GM19372 (cell line): ENCODE measurements around the gene FYCO1.

Source experiments
- ATAC-seq: cut with Tn5 transposase; IDR thresholded peaks from one replicate; pipeline ENCODE4 v1.9.1; 2021; ENCODE audit warnings: mild to moderate bottlenecking, low read depth, moderate library complexity; ENCODE audit not compliant: unreplicated experiment

FYCO1 gene

DNA sequence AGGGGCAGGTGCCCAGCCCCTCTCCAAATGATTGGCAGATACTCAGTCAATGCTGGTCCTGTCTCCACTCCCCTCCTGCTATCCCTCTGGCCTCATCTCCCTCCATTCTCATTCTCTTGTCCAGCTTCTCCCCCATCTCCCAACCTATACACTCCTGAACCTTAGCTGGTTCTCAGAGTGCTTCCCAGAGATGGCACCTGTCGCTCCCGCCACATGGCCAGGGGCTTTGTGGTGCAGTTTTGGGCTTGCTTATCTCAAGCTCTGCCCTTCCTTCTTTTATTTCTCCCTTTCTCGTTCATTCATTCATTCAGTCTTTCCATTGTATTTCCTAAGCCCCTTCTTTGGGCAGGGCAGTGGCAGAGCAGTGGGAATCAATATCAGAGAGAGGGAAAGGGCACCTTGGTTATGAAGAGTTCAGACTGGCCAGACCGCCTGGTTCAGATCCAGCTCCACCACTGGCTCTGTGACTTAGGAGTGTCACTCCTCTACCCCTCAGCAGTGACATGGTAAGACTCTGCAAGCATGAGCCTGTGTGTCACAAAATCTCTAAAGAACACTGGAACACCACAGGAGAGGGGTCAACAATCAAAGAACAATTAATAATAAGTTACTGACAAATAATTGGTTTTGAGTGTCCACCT lies 72.6 kb downstream of the FYCO1 start:
- no peak for ATAC-seq

DNA sequence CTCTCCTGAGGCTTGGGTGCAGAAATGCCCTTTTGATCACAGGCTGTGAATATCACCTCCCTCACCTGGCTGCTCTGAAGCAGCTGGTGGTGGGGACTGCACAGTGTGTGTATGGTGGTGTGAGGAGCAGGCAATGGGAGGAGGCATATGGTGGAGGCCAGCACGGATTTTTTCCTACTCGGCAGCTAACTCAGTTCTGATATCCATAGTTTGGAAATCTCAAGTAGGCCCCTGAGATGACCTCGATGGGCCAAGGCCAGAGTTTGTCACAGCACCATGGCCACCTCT lies 73.6 kb downstream of the FYCO1 start:
- no peak for ATAC-seq

DNA sequence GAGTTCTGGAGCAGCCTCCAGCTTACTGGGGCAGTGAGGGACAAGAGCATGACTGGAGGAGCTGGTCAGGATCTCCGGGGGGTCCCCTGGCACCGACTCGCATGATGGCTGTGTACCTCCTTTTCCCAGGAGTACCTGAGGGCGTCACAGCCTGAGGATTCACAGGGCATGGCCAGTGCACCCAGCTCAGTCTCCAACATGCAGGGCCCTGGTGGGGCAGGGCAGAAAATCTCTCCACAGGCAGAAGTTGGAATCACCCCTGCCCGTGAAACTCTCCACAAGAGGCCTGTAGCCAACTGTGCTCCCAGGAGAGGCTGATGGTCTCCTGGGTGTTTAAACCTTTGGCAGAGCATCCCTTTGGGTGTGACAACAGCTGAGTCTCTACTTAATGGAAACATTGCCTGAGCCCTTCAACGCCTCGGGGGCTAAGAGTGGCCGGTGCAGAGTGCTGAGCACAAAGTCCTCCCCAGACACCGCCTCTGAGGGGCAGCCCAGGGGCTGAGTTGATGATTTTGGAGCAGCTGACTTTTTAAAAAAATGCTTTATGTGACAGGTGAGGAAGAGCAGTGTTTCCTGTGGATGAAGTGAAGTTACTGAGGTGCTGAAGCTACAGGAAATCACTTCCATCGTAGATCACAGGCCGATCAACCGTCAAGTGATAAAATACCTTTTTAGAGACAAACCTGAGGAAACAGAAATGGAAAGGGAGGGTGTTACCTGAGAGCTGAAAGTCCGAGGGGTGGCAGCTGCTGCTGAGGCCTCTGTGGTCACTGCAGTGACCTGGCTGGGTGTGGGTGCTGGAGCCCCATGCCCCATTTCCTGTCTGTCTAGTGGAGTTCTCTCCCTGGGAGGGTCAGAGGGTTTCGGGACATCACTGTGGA lies 74.2 kb downstream of the FYCO1 start:
- ATAC-seq = no peak

DNA sequence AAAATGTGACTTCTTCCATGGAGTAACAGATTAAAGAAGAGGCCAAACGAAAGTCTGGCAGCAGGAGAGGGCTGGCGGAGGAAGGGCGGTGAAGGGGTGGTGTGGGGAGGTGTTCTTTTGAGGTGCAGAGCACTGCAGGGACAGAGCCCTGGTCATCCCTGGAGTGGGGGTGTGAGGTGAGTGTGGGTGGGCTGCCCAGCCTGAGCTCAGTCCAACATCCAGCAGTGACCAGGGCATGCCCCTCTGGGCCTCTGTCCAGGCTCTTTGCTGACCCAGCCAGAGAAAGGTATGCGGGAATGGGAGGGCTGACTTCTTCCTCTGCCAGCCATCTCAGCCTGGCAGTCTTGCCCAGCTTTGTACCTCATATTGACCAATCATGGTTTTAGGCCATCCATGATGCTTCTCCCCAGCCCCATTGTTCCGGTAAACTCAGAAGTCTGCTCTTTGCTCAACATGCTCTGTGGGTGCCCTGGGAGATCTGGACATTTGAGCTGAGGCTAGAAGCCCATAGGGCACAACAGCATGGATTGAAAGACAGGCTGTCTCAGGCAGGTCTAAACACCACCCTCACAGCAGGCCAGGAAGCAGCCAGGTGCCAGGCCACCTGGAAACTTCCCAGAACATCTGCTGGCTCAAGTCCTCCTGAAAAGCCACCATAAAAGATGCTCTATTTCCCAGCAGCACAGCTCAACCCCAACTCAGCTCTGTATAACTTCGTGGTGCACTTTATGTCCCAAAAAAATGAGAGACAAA lies 78.3 kb downstream of the FYCO1 start:
- ATAC-seq = no peak

DNA sequence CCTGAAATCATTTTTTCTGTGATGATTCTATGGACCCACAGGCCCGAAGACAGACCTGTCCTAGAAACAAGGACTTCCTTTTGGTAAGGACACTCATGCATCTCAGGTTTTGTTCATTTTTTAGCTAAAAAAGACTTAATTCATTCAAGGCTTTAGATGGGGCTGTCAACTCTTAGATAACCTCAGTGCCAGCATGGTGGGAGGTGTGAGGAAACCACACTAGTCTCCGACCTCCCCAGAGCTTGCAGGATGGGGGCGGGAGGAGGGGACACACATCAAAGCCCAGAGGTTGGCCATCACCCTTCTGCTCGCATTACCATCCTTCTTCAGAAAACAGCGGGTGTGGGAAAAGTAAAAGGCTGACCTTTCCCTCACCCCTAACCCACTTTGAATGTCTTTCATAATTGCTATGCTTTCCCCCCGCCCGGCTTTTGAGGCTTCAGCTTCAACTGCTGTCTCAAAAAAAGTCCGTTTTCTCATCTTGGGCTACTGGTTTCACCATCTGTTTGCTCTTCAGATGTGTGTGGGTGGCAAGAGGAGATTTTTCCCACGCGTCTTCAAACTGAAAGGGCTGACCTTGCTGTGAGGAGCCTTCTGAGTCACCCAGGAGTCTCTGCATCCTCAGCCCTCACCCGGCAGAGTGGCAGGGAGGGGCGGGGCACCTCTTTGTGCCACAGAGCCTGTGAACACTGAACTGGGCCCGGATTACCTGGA lies 79.9 kb downstream of the FYCO1 start:
- ATAC-seq = peak; percentile 90

DNA sequence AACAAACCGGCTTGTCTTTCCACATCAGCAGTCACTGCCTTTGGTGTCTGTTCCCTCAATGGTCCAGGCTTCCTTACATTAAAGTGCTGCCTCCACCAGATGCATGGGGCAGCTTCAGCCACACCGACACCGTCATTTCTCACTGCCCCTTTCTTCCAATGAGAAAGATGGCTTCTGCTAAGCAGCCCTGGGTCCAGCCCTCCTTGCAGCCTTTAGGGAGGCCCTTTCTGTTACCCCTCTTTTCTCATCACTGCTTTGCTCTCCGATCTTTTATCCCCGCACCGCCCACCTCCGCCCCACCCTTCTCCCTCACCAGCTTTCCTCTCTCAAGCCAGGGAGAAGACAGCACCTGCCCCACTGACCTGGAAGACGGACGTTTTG lies 80.6 kb downstream of the FYCO1 start:
- ATAC-seq = no peak

DNA sequence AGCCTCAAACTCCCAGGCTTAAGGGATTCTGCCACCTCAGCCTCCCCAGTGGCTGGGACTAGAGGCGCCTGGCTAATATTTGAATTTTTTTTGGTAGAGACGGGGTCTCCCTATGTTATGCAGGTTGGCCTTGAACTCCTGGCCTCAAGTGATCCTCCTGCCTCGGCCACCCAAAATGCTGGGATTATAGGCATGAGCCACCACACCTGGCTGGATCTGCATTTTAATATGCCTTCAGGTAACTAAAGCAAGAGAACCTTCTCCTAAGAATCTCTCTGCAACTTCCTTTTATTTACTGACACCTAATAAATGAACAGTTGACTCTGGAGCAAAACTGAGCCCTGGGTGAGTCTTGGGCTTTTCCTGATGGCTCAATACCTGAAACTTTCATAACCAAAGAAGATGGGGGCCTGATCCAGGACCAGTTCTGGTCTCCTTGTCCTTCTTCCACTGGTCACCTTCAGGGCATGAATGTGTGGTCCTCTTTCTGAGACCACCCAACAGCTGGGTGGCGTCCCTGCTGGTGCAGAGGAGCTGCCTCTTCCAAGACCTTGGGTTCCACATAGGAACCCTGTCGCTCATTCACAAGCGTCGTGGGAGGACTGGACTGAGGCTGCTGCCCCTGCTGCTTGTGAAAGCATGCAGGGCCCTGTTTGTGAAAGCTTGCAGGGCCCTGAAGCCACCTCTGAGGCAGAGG lies 81.1 kb downstream of the FYCO1 start:
- no peak for ATAC-seq

DNA sequence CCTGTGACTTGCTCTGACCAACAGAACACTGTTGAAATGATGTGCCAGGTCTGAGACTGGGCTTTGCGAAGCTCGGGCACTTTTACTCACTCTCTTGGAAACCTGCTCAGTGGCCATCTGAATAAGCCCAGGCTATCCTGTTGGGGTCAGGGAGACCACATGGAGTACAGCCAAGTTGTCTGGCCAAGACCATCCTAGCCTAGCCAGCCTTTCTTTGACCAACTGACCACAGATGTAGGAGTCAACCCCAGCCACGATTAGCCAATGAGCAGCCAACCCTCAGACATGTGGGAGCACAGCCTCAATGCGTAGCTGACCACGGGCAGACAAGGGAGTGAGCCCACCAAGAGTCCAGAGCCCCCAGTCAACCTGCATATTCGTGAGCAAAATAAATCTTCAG lies 83.2 kb downstream of the FYCO1 start:
- no peak for ATAC-seq

DNA sequence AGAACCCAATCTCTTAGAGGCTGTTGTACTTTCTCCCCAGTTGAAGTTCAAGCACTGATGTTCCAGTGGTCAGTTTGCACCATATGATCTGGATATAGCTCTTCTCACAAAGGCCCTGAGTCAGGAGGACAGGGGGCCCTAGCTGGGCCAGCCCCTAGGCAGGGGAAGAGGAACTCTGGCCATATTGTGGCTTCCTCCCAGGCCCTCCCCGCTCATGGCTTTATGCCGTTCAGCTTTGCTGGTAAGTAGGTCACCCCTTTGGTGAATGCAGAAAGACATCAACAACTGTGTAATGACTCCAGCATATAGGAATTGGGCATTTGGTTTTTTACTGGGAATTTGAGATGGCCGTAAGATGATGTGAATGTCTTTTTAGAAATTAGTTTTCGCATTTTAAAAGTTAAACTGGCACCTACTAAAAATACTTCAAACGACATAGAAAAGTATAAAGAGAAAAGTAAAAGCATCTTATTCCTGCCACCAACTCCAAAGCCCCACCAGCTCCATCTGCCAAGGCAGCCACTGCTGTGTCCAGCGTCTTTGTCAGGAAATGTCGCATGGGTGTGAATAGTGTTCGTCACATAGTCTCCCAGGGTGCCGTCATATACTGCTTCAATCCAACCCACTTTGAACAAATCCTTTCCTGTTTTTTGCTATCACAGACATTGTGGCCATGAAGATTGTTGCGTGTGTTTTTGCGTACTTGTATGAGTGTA lies 84.0 kb downstream of the FYCO1 start:
- ATAC-seq = no peak

DNA sequence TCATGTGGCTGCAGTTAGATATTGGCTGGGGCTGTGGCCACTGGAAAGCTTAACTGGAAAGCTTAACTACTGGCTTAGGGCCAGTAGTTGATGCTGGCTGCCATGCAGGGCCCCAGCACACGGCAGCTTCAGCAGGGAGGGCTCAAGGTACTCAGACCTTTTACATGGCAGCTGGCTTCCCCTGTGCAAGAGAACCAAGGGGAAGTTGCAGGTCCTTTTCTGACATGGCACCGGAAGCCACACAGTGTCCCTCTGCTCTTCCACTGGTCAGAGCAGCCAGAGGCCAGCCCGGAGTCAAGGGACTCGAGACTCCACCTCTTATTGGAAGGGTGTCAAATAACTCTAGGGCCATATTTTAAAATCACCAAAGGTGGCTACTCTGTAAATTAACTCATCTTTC lies 84.7 kb downstream of the FYCO1 start:
- no peak for ATAC-seq

DNA sequence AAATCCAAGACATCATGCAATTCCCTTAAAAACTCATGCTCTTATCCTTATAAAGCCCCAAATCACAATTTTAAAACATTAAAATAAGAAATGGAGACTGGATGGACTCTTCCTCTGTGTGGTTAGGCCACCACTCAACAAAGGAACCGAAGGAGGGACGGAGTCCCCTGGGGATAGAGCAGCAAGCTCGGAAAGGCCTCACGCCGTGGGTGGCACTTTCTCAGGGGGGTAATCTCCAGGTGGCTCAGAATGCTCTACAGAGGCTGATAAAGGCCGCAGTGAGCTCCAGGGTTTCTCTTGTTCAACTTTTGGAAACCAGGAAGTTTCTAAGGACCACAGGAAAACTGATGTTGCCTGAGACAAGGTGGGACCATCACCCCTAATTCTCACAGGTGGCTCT lies 86.1 kb downstream of the FYCO1 start:
- ATAC-seq = no peak

DNA sequence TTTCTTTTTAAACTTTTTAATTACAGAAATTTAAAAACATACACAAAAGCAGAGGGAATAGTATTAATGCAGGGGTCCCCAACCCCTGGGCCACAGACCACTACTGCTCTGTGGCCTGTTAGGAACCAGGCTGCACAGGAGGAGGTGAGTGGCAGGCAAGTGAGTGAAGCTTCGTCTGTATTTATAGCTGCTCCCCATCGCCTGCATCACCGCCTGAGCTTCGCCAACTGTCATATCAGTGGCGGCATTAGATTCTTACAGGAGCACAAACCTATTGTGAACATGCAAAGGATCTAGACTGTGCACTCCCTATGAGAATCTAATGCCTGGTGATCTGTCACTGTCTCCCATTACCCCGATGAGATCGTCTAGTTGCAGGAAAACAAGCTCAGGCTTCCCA lies 86.9 kb downstream of the FYCO1 start:
- no peak for ATAC-seq

DNA sequence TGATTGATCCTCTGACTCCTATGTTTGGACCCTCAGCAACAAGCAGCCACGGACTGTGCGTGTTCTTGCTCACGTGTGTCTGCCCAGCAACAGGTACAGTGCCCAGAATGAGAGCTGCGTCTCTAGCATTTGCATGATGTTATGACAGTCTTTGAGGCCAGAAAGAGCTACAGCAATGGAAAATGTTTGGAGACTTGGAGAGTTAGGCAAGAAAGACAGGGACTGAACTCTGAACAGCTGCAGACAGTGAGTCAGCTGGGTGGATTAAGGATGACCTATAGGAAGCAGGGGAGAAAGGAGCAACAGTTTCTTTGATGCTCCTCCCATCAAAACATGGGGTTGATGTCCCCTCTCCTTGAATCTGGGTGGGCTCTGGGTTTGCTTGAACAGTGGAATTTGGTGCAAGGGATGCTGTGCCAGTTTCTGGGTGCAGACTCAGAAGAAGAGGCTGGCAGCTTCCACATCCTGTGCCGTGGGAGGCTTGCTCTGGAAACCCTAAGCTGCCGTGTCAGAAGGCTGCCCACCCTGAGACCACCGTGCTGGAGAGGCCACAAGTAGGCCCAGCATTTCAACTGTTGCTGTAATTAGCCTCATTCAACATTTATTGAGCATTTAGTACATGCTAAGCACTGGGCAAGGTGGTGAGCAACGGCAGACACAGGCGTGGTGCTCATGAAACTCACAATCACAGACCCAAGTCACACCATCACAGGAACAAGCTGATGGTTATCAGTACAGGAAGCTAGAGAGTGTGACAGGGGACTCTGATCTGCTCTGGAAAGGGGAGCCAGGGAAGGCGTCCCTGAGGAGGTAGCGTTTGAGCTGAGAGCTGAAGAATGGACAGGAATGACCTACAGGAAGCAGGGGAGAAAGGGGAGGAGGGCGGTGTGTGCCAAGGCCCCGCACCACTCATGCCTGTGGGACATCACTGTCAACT lies 87.6 kb downstream of the FYCO1 start:
- no peak for ATAC-seq

DNA sequence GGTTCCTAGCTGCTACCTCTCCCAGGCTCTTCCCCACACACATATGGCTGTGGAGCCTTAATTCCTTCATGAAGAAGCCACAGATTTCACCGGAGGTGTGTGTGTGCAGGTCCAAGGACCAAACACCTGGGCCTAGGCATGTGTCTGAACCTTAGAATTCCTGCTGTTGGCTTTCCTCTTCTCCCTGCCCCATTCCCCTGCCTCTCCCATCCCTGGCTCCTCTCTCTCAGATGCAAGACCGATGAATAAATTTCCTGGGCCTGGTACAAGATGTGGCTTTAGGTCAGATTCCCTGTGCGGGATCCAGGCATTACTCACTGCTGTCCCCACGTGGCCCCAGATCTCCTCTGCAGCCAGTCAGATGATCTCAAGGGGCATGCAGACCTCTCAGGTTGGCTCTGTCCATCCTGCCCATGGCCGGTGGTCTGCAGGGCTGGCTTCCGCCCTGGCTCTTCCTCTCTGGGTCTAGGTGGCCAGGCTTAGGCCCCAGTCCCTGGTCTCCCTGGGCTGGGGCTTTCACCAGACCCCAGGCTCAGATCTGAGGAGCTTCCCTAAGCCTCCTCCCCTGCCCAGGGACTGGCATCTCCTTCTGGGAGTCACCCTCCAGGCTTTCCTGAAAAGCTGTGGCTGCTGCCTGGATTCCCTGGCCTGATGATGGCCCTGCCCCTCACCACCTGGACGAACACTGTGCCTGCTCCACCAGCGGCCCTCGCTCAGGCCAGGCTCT lies 88.8 kb downstream of the FYCO1 start:
- no peak for ATAC-seq

DNA sequence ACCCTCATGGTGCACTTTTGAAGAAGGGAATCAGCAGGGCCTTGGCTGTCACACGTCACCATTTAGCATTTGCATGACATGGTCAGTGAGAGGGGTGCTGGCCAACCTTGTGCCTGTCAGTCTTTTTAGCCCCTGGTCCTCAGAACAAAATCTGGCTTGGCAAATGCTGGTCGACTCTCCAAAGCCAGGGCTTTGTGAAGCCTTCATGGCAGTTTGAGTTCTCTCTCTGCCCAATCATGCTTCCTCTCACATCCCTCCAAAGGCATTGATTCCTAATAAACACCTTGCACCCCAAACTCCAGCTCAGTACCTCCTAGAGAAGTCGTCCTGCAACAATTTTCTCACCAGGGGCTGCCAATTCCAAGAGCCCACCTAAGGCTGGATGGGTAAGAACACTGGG lies 89.9 kb downstream of the FYCO1 start:
- no peak for ATAC-seq

DNA sequence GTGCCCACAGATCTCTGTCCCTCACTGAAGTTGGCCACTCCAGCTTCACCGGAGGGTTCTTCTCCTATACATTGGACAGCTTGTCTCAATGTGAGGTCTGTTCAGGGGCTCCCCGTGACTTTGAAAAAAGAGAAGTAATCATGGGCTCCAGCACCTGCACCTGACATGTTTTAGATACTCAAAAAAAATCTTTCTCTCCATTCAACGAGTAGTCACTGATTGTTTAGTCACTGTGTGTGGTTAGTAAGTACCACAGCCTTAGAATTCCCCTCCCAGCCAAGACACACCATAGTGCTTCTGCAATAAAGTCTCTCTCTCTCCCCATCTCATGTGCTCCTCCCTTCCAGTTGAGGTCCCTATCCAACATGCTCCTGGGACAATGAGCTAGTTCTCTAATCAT lies 90.7 kb downstream of the FYCO1 start:
- no peak for ATAC-seq

DNA sequence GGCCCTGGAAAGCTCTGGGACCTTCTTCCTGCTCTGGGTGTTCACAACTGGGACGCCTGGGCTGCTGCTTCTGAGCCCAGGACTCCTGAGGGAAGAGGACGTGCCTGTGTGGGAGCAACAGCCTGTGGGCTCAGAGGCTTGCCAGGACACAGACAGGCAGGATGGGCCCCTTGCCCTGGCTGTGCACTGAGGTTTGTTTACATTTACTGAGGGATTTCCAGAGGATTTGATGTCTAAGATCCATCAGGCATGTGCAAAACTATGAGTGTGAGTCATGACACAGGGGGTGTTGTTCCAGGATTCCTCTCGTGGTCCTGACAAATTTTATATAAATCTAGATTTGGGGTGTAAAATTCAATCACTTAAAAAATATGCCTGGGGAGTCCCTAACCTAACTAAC lies 98.7 kb downstream of the FYCO1 start:
- ATAC-seq = no peak
